Measurements from ENCODE around the gene HEXIM1.
A peak's percentile ranks its signal among the peaks of the same experiment; 100 is the strongest.
"Not testable (repeated sequence)": the region's sequence is repeated elsewhere in the genome, so short reads cannot be mapped to it uniquely, and the experiment has no call there.

Gene HEXIM1

DNA sequence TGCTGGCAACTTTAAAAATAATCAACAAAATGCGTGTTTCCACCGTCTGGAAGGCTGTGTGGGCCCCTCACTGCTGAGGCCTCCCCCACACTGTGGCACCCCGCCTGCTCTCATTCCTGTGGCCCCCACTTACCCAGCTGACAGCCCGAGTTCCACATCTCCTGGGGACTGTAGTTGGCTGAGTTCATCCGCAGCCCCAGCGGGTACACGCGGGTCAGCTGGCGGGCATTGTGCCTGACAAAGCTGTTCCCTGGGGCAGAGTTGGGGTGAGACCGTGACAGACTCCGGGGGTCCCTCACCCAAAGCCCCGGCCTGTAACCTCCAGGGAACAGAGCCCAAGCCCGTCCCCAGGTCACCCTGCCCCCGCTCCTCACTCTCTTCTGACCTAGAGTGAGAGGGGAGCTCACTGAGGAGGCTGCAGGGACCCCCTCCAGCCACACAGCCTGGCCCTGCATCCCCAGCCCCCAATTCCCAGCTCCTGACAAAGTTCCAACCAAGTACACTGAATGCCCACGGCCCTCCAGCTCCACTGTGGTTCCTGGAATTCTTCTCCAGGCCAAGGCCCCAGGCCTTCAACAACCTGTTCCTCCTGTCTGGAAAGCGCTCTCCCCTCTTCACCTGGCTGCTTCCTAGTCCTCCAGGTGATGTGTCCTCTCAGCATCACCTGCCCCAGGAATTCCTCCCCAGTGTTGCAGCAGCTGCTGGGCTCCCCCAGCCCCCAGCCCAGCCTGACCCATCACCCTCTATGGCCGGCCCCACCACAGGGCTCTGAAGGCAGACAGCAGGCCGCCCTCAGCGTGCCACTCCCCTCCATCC, 34.0 kb upstream of the HEXIM1 start:
- DNase-seq: no peak

DNA sequence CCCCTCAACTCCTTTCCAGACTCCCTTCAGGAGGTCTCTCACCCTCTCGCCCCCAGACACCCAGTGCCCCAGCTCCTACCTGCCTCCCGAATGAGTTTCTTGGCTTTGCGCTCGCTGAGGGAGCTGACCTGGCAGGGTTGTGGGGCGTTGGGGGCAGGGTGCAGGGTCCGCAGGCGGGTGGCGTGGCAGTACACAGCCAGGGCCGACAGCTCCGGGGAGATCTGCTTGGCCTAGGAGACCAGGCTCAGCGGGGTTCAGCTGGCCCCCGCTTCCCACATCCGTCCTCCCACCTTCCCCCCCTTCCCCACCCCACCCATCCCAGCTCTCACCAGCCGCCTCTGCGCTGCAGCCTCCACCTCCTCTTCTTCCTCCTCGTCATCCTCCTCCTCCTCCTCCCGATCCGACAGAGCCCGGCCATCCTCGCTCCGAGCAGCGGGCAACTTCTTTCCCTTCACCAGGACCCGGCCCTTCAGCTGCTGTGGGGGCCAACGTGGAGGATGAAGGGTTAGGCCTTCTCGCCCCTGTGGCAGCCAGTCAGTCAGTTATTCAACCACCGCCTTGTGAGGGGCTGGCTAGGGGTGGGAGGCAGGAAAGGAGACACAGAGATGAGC, 33.2 kb upstream of the HEXIM1 start:
- DNase-seq: no peak

DNA sequence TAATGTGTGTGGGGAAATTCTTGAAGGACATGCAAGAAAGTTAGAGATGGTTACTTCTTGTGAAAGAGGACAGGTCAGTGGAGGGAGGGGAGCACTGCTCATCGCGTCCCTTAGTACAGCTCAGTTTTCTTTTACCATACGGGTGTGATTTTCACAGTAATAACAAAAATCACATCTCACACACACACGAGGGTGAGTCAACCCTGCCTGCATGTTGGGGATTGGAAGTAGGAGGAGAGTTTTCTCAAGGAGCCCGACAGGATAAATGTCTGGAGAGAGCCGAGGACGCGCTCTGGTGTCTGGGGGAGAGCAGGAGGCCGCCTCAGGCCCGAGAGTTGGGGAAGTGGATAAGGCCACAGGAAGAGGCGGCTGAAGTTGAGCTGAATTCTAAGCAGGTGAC, 32.4 kb upstream of the HEXIM1 start:
- DNase-seq: no peak

DNA sequence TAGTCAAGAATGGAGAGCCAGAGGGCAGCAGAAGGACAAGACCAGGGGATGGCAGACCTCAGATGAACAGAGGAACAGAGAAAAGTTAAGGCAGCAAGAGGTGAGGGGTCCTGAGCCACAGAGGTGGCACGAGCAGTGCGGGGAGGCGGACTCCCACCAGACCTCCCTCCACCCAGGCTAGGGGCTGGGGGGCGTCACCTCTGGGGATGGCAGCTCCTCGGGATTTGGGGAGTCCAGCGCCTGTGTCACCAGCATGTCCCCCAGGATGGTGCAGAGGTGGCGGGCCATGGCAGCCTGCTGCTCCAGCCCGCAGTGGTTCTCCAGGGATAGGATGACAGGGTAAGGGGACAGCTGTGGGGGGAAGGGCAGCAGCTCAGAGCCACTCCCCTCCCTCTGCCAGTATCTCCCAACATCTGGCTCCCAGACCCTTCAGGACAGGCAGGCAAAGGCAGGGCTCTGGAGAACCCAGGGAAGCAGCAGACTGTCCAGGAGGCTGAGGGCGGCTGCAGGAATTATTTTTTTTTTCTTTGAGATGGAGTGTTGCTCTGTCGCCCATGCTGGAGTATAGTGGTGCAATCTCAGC, 31.8 kb upstream of the HEXIM1 start:
- DNase-seq: no peak

DNA sequence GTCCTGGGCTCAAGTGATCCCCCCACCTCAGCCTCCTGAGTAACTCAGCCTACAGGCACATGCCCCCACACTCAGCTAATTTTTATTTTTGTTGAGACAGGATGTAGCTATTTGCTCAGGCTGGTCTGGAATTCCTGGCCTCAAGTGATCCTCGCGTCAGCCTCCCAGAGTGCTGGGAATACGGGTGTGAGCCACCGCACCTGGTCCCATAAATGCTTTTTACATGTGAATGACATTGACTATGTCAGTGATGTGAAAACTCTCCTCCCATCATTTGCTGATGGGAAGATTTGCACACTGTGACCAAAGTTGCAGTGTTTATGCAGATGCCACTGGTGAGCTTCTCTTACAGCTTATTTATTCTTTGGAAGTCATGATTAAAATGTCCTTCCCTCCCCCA, 30.9 kb upstream of the HEXIM1 start:
- DNase-seq: no peak

DNA sequence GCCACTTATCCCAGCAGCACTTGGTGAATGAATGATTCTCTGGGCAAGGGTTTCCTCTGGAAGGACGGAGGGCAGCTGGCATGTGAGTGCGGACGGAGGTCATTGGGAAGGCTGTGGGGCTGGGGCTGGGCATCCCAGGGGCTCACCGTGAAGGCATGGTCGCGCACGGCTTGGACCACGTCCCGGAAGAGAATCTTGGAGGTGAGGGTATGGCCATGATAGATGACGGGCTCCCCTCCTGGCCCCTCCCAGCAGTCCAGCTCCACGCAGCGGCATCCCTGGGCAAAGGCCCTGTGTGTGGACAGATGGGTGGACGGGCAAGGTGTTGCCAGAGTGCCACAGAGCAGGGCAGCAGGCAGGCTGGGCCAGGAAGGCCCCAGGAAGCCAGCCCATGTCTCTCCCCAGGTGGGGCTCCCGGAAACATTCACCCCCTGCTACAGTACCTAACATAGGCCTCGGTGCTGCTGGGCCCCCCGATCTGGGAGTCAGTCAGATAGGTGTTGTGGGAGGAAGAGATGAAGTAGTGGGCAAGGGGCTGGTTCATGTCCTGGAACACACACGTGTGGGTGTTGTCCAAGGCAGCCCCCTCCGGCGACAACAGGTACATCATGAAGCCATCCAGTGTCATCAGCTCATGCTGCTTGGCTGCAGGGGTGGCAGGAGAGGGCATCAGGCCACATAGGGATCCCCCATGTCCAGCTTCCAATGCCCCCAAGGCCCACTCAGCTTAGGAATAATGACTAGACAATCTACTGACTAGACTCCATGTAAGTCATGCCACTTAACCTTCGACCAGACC, 30.2 kb upstream of the HEXIM1 start:
- no peak for DNase-seq

DNA sequence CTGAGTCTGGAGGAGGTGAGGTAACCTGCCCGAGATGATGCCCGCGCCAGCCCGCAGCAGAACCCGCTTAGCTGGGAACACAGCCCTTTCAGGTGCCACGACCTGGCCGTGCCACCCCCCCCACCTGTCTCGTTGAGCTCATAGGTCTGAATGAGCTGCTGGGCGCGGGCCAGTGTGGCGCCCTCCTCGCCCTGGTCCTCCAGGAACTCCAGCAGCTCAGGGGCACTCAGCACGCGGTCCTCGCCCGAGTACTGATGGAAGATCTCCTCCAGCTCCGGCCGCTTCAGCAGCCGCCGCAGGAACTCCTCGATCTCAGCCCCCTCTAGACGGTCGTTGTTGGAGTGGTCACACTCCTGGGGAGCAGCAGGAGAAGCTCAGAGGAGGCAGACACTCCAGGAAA, 29.6 kb upstream of the HEXIM1 start:
- DNase-seq: no peak

DNA sequence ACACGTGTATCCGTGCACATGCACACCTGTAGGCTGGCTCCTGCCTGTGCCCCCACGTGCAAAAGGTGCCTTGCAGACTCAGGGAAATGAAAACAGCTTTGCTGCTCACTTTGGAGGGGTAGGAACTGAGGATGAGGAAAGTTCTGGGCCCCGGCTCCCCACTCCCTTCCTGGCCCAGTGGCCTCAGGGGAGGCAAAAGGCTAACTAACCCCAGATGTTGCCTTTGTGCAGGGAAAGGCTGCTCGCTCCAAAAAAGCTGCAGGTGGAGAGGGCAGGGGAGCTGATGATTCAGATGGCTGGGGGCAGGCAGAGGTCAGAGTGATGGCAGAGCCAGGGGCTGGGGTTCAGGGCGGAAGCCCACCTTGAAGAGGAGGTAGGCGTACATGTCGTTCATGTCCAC, 28.3 kb upstream of the HEXIM1 start:
- no peak for DNase-seq

DNA sequence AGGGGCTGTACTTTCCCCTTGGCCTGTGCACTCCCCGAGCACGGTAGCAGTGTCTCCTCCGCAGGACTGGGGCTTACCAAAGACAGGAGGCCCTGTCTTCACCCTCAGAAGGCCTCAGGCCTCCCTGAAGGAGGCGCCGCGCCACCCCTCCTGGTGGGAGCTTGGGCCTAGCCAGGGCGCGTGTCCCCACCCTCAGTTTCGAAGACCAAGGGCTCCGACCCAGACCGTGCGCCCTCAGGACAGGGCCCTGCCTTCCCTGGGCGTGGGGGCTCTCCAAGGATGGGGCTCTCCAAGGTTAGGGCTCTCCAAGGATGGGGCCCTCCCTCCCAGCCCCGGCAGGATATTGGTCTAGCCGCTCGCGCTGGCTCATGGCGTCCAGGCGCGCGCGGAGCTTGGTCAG, 27.7 kb upstream of the HEXIM1 start:
- DNase-seq: no peak

DNA sequence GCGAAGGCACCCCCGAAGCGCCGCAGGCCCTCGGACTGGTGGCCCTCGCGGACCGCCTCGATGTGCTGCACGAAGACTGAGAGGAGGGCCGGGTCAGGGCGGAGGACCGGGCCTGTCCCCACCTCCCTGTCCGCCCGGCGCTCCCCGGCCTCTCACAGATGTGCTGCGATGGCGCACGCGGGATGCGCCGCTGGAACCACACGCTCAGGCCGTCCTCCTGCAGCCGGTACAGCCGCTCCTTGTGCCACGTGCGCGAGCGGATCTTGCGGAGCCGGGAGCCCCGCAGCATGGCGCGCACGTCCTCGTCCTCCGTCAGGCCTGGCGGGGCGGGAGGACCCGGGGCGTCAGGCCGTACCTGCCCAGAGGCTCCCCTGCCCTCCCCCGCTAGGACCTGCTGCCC, 27.2 kb upstream of the HEXIM1 start:
- no peak for DNase-seq

DNA sequence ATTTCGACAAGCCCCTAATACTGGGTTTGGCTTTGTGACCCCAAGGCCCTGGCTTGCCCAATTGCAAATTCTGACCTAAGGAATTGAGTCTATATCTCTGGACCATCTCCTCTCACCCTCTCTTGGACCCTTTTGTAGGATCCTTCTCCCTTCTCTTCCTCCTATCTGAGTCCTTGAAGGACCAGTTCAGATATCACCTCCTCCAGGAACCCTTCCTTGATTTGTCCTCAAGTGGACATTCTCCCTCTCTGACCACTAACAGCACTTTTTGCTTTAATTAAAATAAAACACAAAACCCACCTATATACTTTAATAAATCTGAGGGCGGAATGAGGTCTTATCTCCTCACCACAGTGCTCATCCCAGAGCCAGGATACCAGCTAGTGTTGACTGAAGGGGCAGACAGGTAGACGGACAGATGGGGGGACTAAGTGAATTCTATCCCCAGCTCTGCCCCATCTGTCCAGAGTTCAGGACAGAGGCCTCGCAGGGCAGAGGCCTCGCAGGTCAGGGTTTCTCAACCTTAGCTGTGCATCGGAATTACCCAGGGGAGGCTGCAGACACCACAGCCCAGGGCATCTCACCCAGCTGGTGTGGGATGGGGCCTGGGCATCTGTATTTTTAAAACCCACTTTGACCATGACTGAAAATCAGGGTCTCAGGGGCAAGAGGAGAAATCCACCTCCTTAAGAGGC, 25.1 kb upstream of the HEXIM1 start:
- no peak for DNase-seq

DNA sequence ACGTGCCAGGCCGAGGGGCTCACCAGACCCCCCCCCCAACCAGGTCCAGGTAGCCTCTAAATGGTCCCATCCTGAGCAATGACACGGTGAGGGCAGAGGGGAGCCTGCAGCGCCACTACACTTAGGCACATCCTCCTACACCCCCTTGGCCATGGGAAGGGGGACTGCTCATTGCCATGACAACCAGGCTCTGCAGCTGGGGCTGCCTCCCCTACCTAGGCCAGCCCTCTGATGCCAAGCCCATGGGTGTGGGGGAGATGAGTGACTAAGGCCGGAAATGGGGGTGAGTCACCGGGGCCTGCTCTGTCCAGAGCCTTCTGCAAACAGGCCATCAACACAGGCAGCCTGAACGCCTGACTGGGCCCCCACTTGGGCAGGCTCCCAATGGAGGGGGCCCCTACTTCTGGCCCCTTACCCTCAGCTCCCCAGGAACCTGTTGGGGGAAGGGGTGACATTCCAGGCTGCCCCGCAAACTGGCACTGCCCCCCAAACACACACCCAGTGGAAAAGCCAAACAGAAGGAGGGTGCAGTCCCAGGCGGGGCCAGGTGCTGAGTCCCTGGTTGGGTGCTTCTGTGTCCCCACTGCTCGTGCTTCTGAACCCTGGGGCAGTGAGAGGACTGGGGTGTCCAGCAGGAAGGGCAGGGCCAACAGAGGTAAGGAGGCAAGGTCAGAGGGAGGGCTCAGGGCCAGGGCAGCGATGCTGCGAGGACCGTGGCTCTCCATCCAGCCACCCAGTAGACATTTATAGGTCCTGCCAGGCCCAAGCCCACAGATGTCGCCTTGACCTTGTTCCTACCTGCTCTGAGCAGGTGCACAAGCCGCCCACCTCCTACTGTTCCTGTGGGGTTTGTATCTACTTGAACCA, 24.1 kb upstream of the HEXIM1 start:
- no peak for DNase-seq

DNA sequence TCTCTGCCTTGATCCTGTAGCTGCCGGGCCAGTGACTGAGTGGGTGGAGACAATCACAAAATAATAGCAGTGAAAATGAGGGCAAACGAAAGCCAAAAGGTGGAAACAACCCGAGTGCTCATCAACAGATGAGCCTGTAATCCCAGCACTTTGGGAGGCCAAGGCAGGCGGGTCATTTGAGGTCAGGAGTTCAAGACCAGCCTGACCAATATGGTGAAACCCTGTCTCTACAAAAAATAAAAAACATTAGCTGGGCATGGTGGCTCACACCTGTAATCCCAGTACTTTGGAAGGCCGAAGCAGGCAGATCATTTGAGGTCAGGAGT, 23.5 kb upstream of the HEXIM1 start:
- DNase-seq: not testable (repeated sequence)

DNA sequence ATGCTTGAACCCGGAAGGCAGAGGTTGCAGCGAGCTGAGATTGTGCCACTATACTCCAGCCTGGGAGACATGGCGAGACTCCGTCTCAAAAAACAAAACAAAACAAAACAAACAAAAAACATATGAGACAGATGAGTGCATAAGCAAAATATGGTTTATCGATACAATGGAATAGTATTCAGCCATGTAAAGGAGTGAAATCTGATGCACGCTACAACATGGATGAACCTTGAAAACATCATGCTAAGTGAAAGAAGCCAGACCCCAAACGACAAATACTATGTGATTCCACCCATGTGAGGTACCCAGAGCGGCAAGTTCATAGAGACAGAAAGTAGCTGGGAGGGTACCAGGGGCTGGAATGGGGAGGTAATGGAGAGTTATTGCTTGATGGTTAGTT, 22.8 kb upstream of the HEXIM1 start:
- DNase-seq: no peak

DNA sequence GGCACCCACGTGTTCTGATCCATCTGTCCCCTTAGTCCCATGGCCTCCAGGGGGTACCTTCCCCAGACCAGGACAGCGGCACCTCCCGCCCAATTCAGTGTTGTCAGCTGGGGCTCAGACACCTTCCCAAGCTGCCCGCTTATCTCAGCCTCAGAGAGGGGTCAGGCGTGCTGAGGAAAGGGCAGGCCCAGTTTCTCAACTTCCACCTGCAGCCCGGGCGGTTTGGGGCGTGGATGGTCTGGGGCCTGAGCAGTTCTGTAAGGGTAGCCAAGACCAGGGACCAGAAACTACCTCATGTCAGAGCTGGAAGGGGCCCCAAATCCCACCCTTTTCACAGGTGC, 21.1 kb upstream of the HEXIM1 start:
- no peak for DNase-seq

DNA sequence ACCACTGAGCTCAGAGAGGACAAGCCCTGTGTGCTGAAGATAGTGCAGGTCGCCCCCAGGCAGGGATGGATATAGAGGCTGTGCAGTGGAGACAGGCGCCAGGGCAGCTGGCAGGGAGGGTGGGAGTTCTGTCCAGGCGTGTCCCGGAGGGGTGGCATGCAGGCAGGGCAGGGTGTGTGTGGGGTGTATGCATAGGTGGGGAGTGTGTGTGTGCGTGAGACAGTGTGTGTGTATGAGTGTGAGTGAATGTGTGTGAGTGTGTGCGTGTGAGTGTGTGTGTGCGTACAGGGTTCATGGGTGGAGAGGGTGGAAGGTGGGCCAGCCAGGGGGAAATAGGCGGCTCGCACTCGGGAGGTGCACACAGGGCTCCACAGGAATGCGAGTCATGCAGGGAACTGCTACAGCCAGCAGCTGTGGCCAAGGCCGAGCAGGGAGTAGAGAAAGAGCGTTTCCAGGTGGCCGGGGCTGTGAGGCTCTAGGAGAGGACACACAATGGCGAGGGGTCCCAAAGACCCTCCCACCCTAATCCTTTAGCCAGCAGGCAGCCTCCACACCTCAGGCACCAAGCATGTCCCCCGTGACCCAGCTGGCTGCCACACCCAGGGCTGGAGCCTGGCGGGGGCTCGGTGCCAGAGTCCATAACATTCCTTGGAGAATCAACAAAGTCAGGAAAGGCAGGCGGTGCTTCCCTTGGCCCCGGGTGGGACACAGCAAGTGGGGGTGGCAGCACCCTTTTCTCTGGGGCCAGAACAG, 20.6 kb upstream of the HEXIM1 start:
- DNase-seq: no peak

DNA sequence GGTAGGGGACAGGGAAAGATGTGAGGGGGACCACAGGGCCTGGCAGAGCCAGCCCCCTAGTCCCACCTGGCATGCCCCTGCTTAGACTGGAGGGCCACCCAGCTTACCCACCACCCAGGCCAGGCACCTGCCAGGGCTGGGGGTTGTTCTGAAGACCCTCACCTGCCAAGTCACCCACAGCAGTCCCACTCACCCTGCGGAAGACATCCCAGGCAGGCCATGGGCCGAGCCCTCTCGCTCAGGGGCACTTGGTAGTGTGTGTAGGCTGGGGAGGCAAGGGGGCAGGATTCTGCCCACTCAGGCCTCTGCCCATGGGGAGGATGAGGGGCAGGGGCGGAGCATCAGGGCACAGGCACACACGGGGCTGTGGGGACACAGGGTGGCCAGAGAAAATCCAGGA, 19.9 kb upstream of the HEXIM1 start:
- DNase-seq: no peak

DNA sequence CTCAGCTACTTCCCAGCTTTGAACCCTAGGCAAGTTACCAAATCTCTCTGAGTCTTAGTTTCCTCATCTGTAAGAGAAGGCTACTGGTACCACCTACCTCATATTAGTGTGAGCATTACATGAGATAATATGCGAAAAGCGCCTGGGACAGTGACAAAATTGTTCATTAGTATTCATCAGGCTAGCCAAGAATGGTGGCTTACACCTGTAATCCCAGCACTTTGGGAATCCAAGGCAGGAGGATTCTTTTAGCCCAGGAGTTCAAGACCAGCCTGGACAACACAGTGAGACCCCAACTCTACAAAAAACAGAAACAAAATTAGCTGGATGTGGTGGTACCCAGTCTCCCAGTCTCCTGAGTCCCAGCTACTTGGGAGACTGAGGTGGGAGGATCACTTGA, 19.3 kb upstream of the HEXIM1 start:
- DNase-seq: no peak

DNA sequence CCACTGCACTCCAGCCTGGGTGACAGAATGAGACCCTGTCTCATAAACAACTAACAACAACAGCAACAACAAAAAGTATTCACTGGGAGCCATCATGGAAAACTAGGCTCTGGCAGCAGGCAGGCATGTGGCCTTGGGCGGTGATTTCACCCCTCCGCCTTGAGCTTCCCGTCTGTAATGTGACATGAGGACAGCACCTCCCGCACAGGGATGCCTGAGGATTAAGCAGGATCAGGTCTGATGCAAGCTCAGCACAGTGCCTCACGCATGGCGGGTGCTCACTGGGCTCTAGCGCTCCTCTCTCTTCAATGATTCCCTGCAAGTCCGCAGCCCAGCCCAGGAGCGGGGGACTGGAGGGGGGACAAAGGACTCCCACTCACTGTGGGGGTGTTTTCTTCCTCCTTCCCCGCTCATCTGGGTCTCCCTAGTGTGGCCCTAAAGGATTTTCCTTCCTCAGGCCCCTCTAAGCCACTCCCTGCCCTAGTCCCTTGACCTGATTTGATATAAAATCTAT, 18.8 kb upstream of the HEXIM1 start:
- DNase-seq: no peak

DNA sequence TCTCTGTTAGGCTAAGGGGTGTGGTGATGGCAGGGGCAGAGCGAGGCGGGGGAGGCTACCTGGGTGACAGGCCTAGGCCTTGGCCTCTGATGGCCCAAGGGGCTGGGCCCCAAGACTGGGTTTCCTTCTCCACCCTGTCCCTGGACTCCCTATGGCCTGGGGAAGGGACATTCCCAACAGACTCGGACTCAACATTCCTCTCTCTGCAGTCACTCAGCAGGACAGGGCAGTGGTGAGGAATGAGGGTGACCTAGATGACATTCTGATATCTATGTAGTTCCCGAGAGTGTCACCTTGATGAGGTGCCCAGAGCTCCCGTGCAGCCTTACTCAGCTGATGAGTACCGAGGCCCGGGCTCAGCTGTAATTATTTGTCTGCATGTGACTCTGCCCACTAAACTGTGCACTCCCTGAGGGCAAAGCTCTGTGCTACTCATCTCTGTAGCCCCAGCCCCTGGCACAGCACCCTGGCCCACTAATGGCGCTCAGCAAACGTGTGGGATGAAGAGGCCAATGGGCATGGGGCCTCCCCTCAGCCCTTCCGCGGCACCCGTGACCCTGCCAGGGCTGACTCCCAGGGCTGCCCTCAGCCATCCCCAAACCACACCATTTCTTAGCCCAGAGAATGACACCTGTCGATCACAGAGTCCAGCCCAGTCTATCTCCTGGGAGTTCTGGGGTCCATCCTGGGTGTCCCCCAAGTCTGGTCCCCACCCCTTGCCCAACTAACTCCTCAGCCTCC, 18.2 kb upstream of the HEXIM1 start:
- DNase-seq: peak; percentile 38

Data from right forelimb (tissue), 1 donor.